Coronary artery (tissue), 2 donors: Measurements from ENCODE around the gene ZNF575.

Experiments used
- DNase-seq: peaks from one replicate; pipeline ENCODE4 v3.0.0-alpha.2; 2017; ENCODE audit warnings: low spot score
- H3K27ac ChIP-seq, 2 donors: fragments of 200-600 bp; sonication (generic); one replicate each; pipeline ENCODE4 v1.5.1; 2016 to 2019
- H3K4me3 ChIP-seq: fragments of 200-600 bp; sonication (generic); 2 replicates; pipeline ENCODE4 v1.5.1; 2016; ENCODE audit warnings: mild to moderate bottlenecking, moderate library complexity
- TF ChIP-seq, protein P1 (sequence below): fragments of 200-600 bp; sonication (generic); IDR thresholded peaks from one replicate; pipeline ENCODE4 v1.5.1; 2019; ENCODE audit warnings: antibody characterized with exemption

ZNF575 gene

DNA sequence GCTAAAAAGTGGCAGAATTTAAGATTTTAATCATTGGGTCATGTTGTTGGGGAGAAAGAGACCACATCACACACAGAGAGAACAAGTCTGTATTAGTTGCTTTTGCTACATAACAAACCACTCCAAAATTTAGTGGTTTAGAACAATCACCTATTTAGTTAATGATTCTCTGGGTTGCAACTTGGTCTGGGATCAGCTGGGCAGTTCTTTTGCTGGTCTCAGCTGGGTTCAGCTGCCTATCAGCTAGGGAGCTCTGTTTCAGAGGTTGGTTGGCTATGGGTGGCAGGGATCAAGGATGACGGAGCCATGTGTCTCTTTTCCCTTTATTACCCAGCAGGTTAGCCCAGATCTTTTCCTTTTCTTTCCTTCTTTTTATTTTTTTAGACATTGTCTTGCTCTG lies 51.5 kb downstream of the ZNF575 start:
- TF ChIP-seq, protein P1, sequence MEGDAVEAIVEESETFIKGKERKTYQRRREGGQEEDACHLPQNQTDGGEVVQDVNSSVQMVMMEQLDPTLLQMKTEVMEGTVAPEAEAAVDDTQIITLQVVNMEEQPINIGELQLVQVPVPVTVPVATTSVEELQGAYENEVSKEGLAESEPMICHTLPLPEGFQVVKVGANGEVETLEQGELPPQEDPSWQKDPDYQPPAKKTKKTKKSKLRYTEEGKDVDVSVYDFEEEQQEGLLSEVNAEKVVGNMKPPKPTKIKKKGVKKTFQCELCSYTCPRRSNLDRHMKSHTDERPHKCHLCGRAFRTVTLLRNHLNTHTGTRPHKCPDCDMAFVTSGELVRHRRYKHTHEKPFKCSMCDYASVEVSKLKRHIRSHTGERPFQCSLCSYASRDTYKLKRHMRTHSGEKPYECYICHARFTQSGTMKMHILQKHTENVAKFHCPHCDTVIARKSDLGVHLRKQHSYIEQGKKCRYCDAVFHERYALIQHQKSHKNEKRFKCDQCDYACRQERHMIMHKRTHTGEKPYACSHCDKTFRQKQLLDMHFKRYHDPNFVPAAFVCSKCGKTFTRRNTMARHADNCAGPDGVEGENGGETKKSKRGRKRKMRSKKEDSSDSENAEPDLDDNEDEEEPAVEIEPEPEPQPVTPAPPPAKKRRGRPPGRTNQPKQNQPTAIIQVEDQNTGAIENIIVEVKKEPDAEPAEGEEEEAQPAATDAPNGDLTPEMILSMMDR = no peak
- no peak overlapping the region for H3K4me3 ChIP-seq
- no peak for DNase-seq
- no peak overlapping the region for H3K27ac ChIP-seq
